Measurements from ENCODE around the gene CD302.
"Not testable (repeated sequence)": the region's sequence is repeated elsewhere in the genome, so short reads cannot be mapped to it uniquely, and the experiment has no call there.

The CD302 gene

GRCh38 chr2:159744363-159744762 is 53.6 kb downstream of the CD302 start:
- DNase-seq = no peak

GRCh38 chr2:159742846-159743245 is 55.2 kb downstream of the CD302 start:
- no peak for DNase-seq

GRCh38 chr2:159738509-159739390 is 59.3 kb downstream of the CD302 start:
- DNase-seq = no peak

DNA sequence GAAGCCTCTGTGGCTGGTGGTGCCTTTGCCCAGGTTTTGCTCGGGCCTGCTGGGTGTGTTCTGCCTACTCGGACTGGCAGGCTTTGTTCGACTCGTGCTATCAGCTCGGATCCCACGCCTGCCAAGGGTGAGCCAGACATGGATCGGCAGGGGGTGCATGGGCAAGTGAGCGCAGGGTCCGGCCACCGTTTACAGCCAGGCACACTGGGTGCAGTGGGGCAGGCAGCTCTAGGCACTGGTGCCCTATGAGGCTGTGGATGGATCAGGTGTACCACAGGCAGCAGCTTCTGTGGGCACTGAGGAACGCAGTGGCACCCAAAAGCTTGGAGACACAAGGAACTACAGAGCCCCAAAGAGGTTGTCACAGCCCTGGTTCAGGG is 60.1 kb downstream of the CD302 start:
- no peak for DNase-seq

DNA sequence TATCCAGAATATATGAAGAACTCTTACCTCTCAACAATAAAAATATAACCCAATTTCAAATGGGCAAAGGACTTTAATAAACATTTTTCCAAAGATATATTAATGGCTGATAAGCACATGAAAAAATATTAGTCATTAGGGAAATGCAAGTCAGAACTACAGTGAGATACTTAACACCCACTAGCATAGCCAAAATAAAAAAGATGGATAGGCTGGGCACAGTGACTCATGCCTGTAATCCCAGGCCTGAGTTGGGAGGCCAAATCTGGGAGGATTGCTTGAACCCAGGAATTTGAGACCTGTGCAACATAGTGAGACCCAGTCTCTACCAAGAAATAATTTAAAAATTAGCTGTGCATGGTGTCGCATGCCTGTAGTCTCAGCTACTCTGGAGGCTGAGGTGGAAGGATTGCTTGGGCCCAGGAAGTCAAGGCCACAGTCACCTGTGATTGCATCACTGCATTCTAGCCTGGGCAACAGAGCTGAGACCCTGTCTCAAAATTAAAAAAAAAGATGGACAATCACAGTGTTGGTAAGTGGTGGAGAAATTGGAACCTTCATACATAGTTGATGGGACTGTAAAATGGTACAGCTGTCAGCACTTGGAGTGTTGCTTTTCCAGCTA is 60.6 kb downstream of the CD302 start:
- no peak for DNase-seq

DNA sequence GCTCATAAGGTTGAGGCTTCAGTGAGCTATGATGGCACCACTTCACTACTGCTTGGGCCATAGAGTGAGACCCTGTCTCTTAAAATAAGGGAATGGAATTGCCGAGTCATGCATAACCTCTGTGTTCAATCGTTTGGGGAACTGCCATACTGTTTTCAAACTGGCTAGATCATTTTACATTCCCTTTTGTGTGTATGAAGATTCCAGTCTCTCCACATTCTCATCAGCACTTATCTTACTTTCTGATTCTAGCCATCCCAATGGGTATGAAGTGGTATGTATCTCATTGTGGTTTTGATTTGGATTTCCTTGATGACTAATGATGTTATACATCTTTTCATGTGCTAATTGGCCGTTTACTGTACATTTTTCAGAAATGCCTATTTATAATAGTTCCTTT is 62.0 kb downstream of the CD302 start:
- no peak for DNase-seq

- no peak for DNase-seq
Observed at GRCh38 chr2:159735648-159736047, 62.4 kb downstream of the CD302 start.

GRCh38 chr2:159728629-159729028 is 69.4 kb downstream of the CD302 start:
- DNase-seq = no peak

DNA sequence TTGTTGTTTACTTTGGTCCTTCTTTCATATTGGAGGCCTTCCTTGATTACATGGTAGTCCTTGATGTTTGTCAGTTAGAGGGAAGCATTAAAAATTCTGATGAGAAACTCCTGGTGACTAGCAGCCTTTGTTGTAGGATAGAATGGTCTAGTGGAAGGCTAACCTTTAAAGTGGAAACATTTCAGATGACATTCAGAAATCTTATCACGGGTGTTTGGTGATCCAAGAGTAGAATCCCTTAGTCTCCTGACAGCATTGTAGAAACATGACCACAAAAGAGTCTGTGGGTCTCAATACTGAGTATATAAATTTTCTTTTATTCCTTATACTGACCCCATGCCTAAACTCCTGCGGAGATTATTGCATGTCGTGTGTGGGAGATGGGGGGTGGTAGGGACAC is 72.3 kb downstream of the CD302 start:
- DNase-seq = no peak

DNA sequence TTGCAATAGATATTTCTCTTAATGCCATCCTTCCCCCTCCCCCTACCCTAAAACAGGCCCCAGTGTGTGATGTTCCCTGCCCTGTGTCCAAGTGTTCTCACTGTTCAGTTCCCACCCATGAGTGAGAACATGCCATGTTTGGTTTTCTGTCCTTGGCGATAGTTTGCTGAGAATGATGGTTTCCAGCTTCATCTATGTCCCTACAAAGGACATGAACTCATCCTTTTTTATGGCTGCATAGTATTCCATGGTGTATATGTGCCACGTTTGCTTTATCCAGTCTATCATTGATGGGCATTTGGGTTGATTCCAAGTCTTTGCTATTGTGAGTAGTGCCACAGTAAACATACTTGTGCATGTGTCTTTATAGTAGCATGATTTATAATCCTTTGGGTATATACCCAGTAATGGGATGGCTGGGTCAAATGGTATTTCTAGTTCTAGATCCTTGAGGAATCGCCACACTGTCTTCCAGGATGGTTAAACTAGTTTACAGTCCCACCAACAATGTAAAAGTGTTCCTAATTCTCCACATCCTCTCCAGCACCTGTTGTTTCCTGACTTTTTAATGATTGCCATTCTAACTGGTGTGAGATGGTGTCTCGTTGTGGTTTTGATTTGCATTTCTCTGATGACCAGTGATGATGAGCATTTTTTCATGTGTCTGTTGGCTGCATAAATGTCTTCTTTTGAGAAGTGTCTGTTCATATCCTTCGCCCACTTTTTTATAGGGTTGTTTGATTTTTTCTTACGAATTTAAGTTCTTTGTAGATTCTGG is 73.0 kb downstream of the CD302 start:
- not testable (repeated sequence) for DNase-seq

GRCh38 chr2:159722580-159722979 is 75.4 kb downstream of the CD302 start:
- no peak for DNase-seq

- DNase-seq = no peak
Observed at GRCh38 chr2:159720676-159721075, 77.3 kb downstream of the CD302 start.
